Pancreas (tissue), 10 donors: ENCODE results near the gene FZD4. TPM values are rescaled to one million over a fixed set of nuclear protein-coding genes. Genes with fewer than 3 reads are reported as not detected.

Source experiments
- ATAC-seq, 4 donors: fragments of 200-7000 bp; cut with Tn5 transposase; one replicate each; pipeline versions ENCODE4 v1.8.0 to v1.9.1; 2020; ENCODE audit warnings: mild to moderate bottlenecking in 4 of 4, moderate library complexity in 4 of 4
- DNase-seq, 6 donors: peaks; one replicate each; pipeline ENCODE4 v3.0.0-alpha.2; 2020
- FAIRE-seq: peaks from 2 replicates; lab custom pipeline; 2012; peaks lifted over from hg19 to GRCh38; lab: Jason Lieb, UNC
- H3K27ac ChIP-seq, 4 donors: fragments of 200-600 bp; sonication (generic); 1 replicate in 3 of 4; 2 replicates in 1 of 4; pipeline versions ENCODE4 v1.5.0 to v1.8.0; 2020
- H3K27me3 ChIP-seq, 4 donors: fragments of 200-600 bp; one replicate each; pipeline ENCODE4 v1.8.0; 2021
- H3K36me3 ChIP-seq, 3 donors: fragments of 200-600 bp; sonication (generic) in 1 of 3; one replicate each; pipeline versions ENCODE4 v1.5.0 to v1.8.0; 2020 to 2021
- H3K4me1 ChIP-seq, 3 donors: fragments of 200-600 bp; one replicate each; pipeline ENCODE4 v1.8.0; 2021
- H3K4me3 ChIP-seq, 4 donors: fragments of 200-600 bp; sonication (generic) in 2 of 4; one replicate each; pipeline versions ENCODE4 v1.5.0 to v1.8.0; 2020 to 2021
- H3K9me3 ChIP-seq, 4 donors: fragments of 200-600 bp; one replicate each; pipeline ENCODE4 v1.8.0; 2021
- CTCF ChIP-seq, 4 donors: fragments of 200-600 bp; sonication (generic) in 3 of 4; IDR thresholded peaks; one replicate each; pipeline versions ENCODE4 v1.5.0 to v1.8.0; 2021; ENCODE audit warnings: antibody characterized with exemption in 4 of 4
- WGBS, 2 donors: extraction: QIAGEN DNeasy Blood & Tissue Kit; methylation state at CpG; one replicate each; pipeline ENCODE4 v1.1.7; 2013; 5-methylcytosine and 5-hydroxymethylcytosine counted together
- intact Hi-C, 3 donors: fragments of 100-400 bp; cut with DNase I; formaldehyde crosslinking; loops; one replicate each; pipeline versions ENCODE4 v1.11.1 to v1.14.2; 2022
- polyA plus RNA-seq, 2 donors: library from polyadenylated mRNA; stranded (reverse); fragments of 200-250 nt; gene quantifications; one replicate each; pipeline ENCODE4 v1.2.3, GENCODE V29; 2013
- total RNA-seq, 6 donors: library from RNA; stranded (reverse); fragmentation: NEBNext Ultra II Directional in 4 of 6; extraction: Animal tissue kit (Norgen Biotek cat#: 25700) in 4 of 6; gene quantifications; one replicate each; pipeline versions ENCODE4 v1.2.1 to v1.2.4, GENCODE V29; 2021 to 2023
- donor health status: healthy with polysubstance abuse.
- donor health status: DM: no; HTN: no; CAD: no; lungs with moderate emphysema.
- donor health status: DM: no; HTN: no; CAD: no.
- donor health status: control.
- donor health status: control.
- donor health status: Bipolar disorder and iron deficiency.
- donor health status: DM: yes; HTN: yes; CAD: no.
- donor health status: DM: no; HTN: no; CAD: no.
- donor health status: DM: no; HTN: no; CAD: no.
- donor health status: DM: yes; HTN: yes; CAD: no.

The FZD4 gene
- total and polyA plus RNA-seq, 8 donors: 4.7 to 10.8 (median 6.0) TPM

GRCh38 chr11:86904001-86904400 lies 51.2 kb downstream of the FZD4 start:
- Histone ChIP-seq H3K27me3 (no peaks in the 10 kb centered on the region), H3K4me3 (no peak overlapping the region), H3K36me3 (no peaks in the 10 kb centered on the region), H3K27ac (no peak overlapping the region), H3K9me3 (no peaks in the 10 kb centered on the region), H3K4me1 (no peaks in the 10 kb centered on the region)
- no peak for FAIRE-seq
- ATAC-seq: peak in 2 of 4 donors; percentile 54 to 55
- 62 to 71% methylated on average over 2 of the region's 2 CpGs for WGBS, 2 donors
- intact Hi-C loops: no loop called here
- no peak for DNase-seq
- TF ChIP-seq CTCF (IDR thresholded peaks at IDR 0.05): no peak

DNA sequence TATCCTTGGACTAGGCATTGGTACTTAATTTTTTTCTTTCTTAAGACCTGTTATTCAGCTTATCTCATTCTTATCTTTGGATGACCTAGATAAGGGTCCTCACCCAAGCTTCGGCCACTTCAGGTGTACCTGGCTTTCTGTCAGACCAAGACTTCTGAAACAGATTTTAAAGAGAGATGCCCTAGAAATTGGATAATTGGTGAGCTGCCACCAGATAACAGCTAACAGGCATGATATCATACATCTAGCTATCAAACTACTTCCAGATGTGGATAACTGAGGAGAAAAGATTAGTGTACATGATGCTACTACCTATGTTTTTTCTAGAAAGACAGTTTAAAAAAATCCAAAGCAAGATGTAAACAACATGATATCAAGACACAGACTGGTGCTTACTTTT lies 52.9 kb downstream of the FZD4 start:
- FAIRE-seq (no peak), ATAC-seq (no peak), DNase-seq (no peak)
- Histone ChIP-seq H3K27ac (no peak overlapping the region), H3K9me3 (no peaks in the 10 kb centered on the region), H3K36me3 (no peaks in the 10 kb centered on the region), H3K4me3 (no peak overlapping the region), H3K4me1 (no peaks in the 10 kb centered on the region), H3K27me3 (no peaks in the 10 kb centered on the region)
- no peak for TF ChIP-seq CTCF (IDR thresholded peaks at IDR 0.05)
- intact Hi-C loops: no loop called here
- 64 to 69% methylated on average over 1 of the region's 1 CpG for WGBS, 2 donors

- FAIRE-seq (no peak), DNase-seq (no peak), ATAC-seq (no peak)
- Histone ChIP-seq H3K27ac (no peak overlapping the region), H3K36me3 (no peaks in the 10 kb centered on the region), H3K4me1 (no peaks in the 10 kb centered on the region), H3K4me3 (no peak overlapping the region), H3K9me3 (no peaks in the 10 kb centered on the region), H3K27me3 (no peaks in the 10 kb centered on the region)
- WGBS, 2 donors: 95 to 97% methylated on average over 3 of the region's 3 CpGs
- intact Hi-C loops: no loop called here
- no peak for TF ChIP-seq CTCF (IDR thresholded peaks at IDR 0.05)
These were observed 53.6 kb downstream of the FZD4 start for GRCh38 chr11:86901599-86901998.

- no peaks in the 10 kb centered on the region for H3K27me3 ChIP-seq
- no peak for ATAC-seq
- no peaks in the 10 kb centered on the region for H3K36me3 ChIP-seq
- no peak for DNase-seq
- no peak for TF ChIP-seq CTCF (IDR thresholded peaks at IDR 0.05)
- no peak for FAIRE-seq
- H3K4me1 ChIP-seq: no peaks in the 10 kb centered on the region
- no peaks in the 10 kb centered on the region for H3K9me3 ChIP-seq
- intact Hi-C loops: no loop called here
- WGBS, 2 donors: 94% methylated on average over 3 of the region's 3 CpGs
- no peak overlapping the region for H3K27ac ChIP-seq
- H3K4me3 ChIP-seq: no peak overlapping the region
These were observed 55.0 kb downstream of the FZD4 start for GRCh38 chr11:86900162-86900561.

DNA sequence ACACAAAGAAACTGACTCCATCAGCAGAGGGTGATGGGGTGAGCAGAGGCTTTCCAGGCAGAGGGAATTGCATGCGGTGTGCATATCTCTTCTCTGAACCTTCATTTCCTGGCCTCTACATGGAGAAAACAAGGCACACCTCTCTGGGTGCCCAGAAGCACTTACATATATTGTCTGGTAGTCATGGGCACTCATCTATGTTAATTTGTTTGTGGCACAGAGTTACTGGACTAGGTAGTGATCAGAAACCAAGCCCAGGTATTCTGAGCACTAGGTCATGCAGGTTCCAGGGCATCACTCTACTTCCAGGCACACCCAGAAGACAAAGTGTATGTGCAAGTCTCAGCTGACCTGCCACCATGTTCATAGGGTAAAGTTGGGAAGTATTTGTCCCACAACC lies 56.5 kb downstream of the FZD4 start:
- Histone ChIP-seq H3K4me1 (no peaks in the 10 kb centered on the region), H3K9me3 (no peaks in the 10 kb centered on the region), H3K36me3 (no peaks in the 10 kb centered on the region), H3K27ac (no peak overlapping the region), H3K4me3 (no peak overlapping the region), H3K27me3 (no peaks in the 10 kb centered on the region)
- FAIRE-seq: no peak
- no peak for DNase-seq
- no peak for TF ChIP-seq CTCF (IDR thresholded peaks at IDR 0.05)
- WGBS, 2 donors: 94 to 100% methylated on average over 1 of the region's 1 CpG
- ATAC-seq: no peak
- intact Hi-C loops: no loop called here
